Testis (tissue), 3 donors: ENCODE results near the gene TRIO. TPM values are rescaled to one million over a fixed set of nuclear protein-coding genes. Genes with fewer than 3 reads are reported as not detected.

Experiments
- DNase-seq: peaks from one replicate; pipeline ENCODE4 v3.0.0-alpha.2; 2019
- H3K27ac ChIP-seq, 2 donors: fragments of 200-600 bp; sonication (generic); one replicate each; pipeline ENCODE4 v1.5.1; 2019
- H3K27me3 ChIP-seq: fragments of 200-600 bp; sonication (generic); one replicate; pipeline ENCODE4 v1.5.1; 2019
- H3K36me3 ChIP-seq: fragments of 200-600 bp; sonication (generic); one replicate; pipeline ENCODE4 v1.5.1; 2017; ENCODE audit warnings: low read depth; ENCODE audit errors: missing control alignments
- H3K4me1 ChIP-seq: fragments of 200-600 bp; sonication (generic); one replicate; pipeline ENCODE4 v1.5.1; 2019
- H3K4me3 ChIP-seq, 2 donors: fragments of 200-600 bp; sonication (generic); one replicate each; pipeline ENCODE4 v1.5.1; 2017 to 2019
- H3K9me3 ChIP-seq: fragments of 200-600 bp; sonication (generic); one replicate; pipeline ENCODE4 v1.5.1; 2017
- POLR2A ChIP-seq: fragments of 450-650 bp; IDR thresholded peaks from one replicate; pipeline ENCODE4 v1.6.1; 2017; ENCODE audit warnings: antibody characterized with exemption, mild to moderate bottlenecking, moderate library complexity
- WGBS, 2 donors: methylation state at CpG; one replicate each; pipeline ENCODE4 v1.1.5; 2018; 5-methylcytosine and 5-hydroxymethylcytosine counted together
- intact Hi-C: fragments of 100-400 bp; cut with DNase I; formaldehyde crosslinking; loops from one replicate; pipeline ENCODE4 v1.15.1; 2023; ENCODE audit warnings: low total_unique reads
- polyA plus RNA-seq: library from polyadenylated mRNA; stranded (reverse); fragments of 350-450 nt; fragmentation: Illumina TruSeq; extraction: RNeasy Lipid Tissue Mini Kit (QIAGEN cat#74804); gene quantifications from one replicate; pipeline ENCODE4 v1.2.3, GENCODE V29; 2014; ENCODE audit warnings: low read depth, low replicate concordance; ENCODE audit not compliant: insufficient read depth
- total RNA-seq, 2 donors: library from RNA; depleted of rRNA; stranded (reverse); fragments of >200 nt; gene quantifications; one replicate each; pipeline ENCODE4 v1.2.3, GENCODE V29; 2016
- TF ChIP-seq, protein P1 (sequence below), 3 experiments: fragments of 450-650 bp in 2 of 3; fragments of 200-600 bp in 1 of 3; sonication (generic) in 1 of 3; IDR thresholded peaks; one replicate each; pipeline ENCODE4 v1.5.1; 2016 to 2019; ENCODE audit warnings: antibody characterized with exemption in 3 of 3, mild to moderate bottlenecking in 2 of 3, moderate library complexity in 1 of 3

Gene TRIO
- total and polyA plus RNA-seq, 3 donors from 2014 or later = 47.2 to 295 (median 249) TPM

DNA sequence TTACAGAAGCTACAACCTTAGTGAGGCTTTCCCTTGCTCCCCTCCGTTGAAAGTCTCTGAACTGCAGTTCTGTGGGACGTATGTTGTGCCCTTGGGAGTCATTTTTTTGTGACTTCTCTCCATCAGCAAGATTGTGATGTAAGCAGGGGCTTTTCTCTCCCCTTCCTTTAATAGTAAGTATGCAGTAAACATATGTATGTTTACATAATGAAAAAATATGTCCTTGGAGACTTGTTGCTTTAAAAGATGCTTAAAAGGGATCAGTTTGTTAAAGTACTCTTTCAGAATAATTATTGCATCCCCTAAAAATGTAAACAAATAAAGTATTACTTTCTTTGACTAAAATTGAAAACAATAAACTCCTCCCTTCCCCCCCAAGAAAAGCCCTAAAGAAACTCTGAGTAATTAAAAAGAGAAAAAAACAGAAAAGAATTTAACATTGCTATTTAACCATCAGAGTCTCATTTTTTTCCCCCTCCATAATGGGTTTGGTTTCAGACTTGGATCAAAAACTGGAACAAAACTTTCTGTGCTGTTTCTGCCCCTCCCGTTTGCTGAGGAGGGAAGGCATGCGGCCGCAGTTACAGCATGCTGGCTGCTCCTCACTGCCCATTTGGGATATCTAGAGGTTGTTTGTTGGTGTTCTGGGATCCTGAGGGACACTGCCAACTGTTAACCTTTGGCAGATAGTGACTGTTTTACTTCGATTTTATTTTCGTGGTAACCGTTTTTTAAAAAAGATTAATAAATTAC is 40.2 kb downstream of the TRIO start:
- peaks cover 24% of the 10 kb centered on the region for H3K4me1 ChIP-seq
- peak; percentile 49 for DNase-seq
- intact Hi-C loops = no loop called here
- H3K27ac ChIP-seq = peak overlapping the region; percentile 36 to 79
- 25% methylated on average over 8 of the region's 8 CpGs for WGBS, 2 donors
- no peaks in the 10 kb centered on the region for H3K9me3 ChIP-seq
- no peak overlapping the region for H3K4me3 ChIP-seq
- TF ChIP-seq, protein P1, sequence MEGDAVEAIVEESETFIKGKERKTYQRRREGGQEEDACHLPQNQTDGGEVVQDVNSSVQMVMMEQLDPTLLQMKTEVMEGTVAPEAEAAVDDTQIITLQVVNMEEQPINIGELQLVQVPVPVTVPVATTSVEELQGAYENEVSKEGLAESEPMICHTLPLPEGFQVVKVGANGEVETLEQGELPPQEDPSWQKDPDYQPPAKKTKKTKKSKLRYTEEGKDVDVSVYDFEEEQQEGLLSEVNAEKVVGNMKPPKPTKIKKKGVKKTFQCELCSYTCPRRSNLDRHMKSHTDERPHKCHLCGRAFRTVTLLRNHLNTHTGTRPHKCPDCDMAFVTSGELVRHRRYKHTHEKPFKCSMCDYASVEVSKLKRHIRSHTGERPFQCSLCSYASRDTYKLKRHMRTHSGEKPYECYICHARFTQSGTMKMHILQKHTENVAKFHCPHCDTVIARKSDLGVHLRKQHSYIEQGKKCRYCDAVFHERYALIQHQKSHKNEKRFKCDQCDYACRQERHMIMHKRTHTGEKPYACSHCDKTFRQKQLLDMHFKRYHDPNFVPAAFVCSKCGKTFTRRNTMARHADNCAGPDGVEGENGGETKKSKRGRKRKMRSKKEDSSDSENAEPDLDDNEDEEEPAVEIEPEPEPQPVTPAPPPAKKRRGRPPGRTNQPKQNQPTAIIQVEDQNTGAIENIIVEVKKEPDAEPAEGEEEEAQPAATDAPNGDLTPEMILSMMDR (IDR thresholded peaks at IDR 0.05) = no peak
- TF ChIP-seq POLR2A = no peak
- no peaks in the 10 kb centered on the region for H3K36me3 ChIP-seq
- H3K27me3 ChIP-seq = no peaks in the 10 kb centered on the region

DNA sequence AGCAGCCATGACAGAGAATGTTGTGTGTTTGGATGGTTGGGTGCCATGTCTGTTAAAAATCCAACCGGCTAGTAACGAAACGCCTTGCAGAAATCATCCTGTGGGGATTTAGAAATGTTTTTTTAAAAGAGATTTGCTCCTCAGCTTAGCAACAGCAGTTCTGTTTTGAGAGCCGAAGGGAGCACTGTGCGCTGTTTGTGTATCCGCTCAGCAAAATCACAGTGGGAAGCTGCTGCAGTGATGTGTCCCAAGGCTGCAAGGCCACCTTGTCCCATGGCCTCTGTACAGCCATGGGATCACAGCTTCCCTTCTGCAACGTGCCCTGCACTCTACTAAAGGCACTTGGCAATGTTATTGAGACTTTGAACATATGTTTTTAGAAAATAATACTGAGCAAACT is 40.9 kb downstream of the TRIO start:
- Histone ChIP-seq H3K36me3 (no peaks in the 10 kb centered on the region), H3K27me3 (no peaks in the 10 kb centered on the region), H3K4me1 (peaks cover 24% of the 10 kb centered on the region), H3K27ac (peak overlapping the region; percentile 36 to 79), H3K4me3 (no peak overlapping the region), H3K9me3 (no peaks in the 10 kb centered on the region)
- 48 to 49% methylated on average over 7 of the region's 7 CpGs for WGBS, 2 donors
- intact Hi-C loops = no loop called here
- DNase-seq = no peak
- TF ChIP-seq, protein P1 (IDR thresholded peaks at IDR 0.05) = no peak
- TF ChIP-seq POLR2A = no peak

DNA sequence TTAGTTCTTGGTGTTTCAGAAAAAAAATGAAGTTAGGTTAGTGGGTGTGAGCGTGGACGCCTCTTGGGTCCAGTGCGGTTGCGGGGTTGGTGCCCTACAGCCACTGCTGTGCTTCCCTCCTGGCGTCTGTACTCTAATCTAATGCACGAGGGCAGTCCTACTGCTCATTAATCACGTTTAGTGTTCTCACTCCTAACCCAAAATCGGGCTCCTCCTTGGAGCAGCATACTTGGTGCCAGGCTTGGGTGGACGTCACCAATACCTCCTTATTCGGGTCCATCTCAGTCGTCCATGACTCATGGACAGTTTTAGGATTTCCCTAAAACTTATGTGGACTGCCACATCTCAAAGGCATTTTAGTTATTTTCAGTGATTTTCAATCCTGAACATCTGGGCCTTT is 41.6 kb downstream of the TRIO start:
- H3K36me3 ChIP-seq = no peaks in the 10 kb centered on the region
- H3K27me3 ChIP-seq = no peaks in the 10 kb centered on the region
- intact Hi-C loops = no loop called here
- no peak overlapping the region for H3K4me3 ChIP-seq
- peak overlapping the region in 1 of 2 donors; percentile 79 for H3K27ac ChIP-seq
- WGBS, 2 donors = 73% methylated on average over 11 of the region's 11 CpGs
- TF ChIP-seq, protein P1 (IDR thresholded peaks at IDR 0.05) = no peak
- TF ChIP-seq POLR2A = no peak
- H3K9me3 ChIP-seq = no peaks in the 10 kb centered on the region
- no peak for DNase-seq
- peaks cover 24% of the 10 kb centered on the region for H3K4me1 ChIP-seq

DNA sequence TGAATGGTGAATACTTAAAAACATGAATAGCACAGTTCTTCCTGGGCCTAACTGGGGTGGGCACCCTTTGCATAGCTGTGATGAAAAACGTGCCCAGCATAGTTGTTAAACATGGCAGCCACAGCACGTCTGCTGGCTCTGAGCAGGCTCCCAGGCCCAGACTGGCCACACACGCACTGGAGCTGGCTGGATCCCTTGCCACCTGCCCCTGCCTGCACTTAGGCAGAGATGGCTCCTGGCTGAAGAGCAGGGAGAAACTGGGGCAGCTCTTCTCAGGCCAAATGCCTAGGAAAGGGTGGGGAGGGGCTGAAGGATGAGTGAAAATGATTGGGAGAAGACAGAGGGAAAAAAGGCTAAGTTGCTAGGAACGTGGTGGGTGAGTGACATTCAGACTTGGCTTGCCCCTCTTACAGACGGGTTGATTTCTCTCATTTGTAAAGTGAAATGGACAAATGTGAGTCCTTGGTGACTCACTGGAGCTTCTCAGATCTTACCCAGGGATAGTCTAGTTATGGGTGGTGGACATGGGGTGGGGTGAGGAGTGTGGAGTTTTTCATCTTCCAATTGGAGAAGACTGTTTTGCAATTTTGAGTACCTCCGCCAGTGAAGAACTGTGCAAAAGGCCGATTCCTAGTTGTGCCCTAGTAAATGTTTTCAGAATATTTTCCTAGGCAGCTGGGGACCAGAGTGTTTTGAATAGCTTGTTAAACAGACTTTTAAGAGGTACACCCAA is 42.4 kb downstream of the TRIO start:
- Histone ChIP-seq H3K36me3 (no peaks in the 10 kb centered on the region), H3K27ac (peak overlapping the region; percentile 5 to 79), H3K4me1 (peaks cover 24% of the 10 kb centered on the region), H3K9me3 (no peaks in the 10 kb centered on the region), H3K4me3 (no peak overlapping the region), H3K27me3 (no peaks in the 10 kb centered on the region)
- intact Hi-C loops = no loop called here
- DNase-seq = no peak
- WGBS, 2 donors = 62 to 66% methylated on average over 7 of the region's 7 CpGs
- TF ChIP-seq, protein P1 (IDR thresholded peaks at IDR 0.05) = no peak
- TF ChIP-seq POLR2A = no peak
